Anterior cingulate cortex (tissue), 58 donors: ENCODE data around the gene UNCX.

Experiments
- DNase-seq, 58 donors: peaks; one replicate each; lab custom pipeline; 2025; lab: John Stamatoyannopoulos, UW

The UNCX gene

GRCh38 chr7:1230411-1231213, 2.1 kb upstream of the UNCX start:
- DNase-seq: no peak

GRCh38 chr7:1231214-1232102, 1.2 kb upstream of the UNCX start:
- no peak for DNase-seq

GRCh38 chr7:1232103-1232466, 587 bp upstream of the UNCX start:
- DNase-seq: no peak

GRCh38 chr7:1233333-1234048, 819 bp downstream of the UNCX start:
- DNase-seq: no peak

GRCh38 chr7:1234049-1234880, 1.6 kb downstream of the UNCX start:
- DNase-seq: no peak

- DNase-seq: no peak
Measured at GRCh38 chr7:1234881-1235500, 2.3 kb downstream of the UNCX start.

GRCh38 chr7:1235501-1236131, 2.9 kb downstream of the UNCX start:
- no peak for DNase-seq

- DNase-seq: no peak
Measured at GRCh38 chr7:1236132-1236661, 3.5 kb downstream of the UNCX start.

GRCh38 chr7:1236831-1237701, 4.4 kb downstream of the UNCX start:
- no peak for DNase-seq

GRCh38 chr7:1237704-1238255, 5.1 kb downstream of the UNCX start:
- no peak for DNase-seq

- no peak for DNase-seq
Measured at GRCh38 chr7:1238450-1238882, 5.8 kb downstream of the UNCX start.

GRCh38 chr7:1238931-1239802, 6.5 kb downstream of the UNCX start:
- DNase-seq: no peak

GRCh38 chr7:1239803-1240516, 7.3 kb downstream of the UNCX start:
- DNase-seq: no peak

GRCh38 chr7:1240517-1241257, 8.0 kb downstream of the UNCX start:
- no peak for DNase-seq

GRCh38 chr7:1241258-1241602, 8.6 kb downstream of the UNCX start:
- no peak for DNase-seq
